Gastroesophageal sphincter (tissue), 3 donors: ENCODE measurements around the gene QSOX1.

ENCODE experiments used
- CTCF ChIP-seq, 4 experiments: fragments of 200-600 bp in 2 of 4; fragments of 450-650 bp in 2 of 4; sonication (generic) in 1 of 4; IDR thresholded peaks; one replicate each; pipeline ENCODE4 v1.5.1; 2017 to 2019; ENCODE audit warnings: antibody characterized with exemption in 4 of 4, mild to moderate bottlenecking in 2 of 4, moderate library complexity in 2 of 4
- POLR2A ChIP-seq, 2 donors: fragments of 450-650 bp; IDR thresholded peaks; one replicate each; pipeline ENCODE4 v1.6.1; 2017; ENCODE audit warnings: antibody characterized with exemption in 2 of 2, mild to moderate bottlenecking in 2 of 2, moderate library complexity in 1 of 2

- TF ChIP-seq CTCF (IDR thresholded peaks at IDR 0.05) (no peak), POLR2A (IDR thresholded peaks at IDR 0.05) (no peak)
Measured at GRCh38 chr1:180208264-180208663, 53.6 kb downstream of the QSOX1 start.
